ENCODE measurements around the gene PSEN1.

Gene PSEN1

GRCh38 chr14:73136387-73137225 is at the start of gene PSEN1:
Gene PSEN1, plus strand, starts transcription at chr14:73136507. Its CDS starts 11,513 bp downstream, at chr14:73148020.
- peak; percentile 93 for DNase-seq

GRCh38 chr14:73091044-73091443 is 45.3 kb upstream of the PSEN1 start:
- DNase-seq, result no peak

- DNase-seq, result no peak
Observed at GRCh38 chr14:73097421-73097820, 38.9 kb upstream of the PSEN1 start.

GRCh38 chr14:73100334-73100733 is 36.0 kb upstream of the PSEN1 start:
- DNase-seq, result no peak

- DNase-seq, result no peak
Observed at GRCh38 chr14:73102806-73103497, 33.4 kb upstream of the PSEN1 start.

GRCh38 chr14:73105050-73105449 is 31.3 kb upstream of the PSEN1 start:
- DNase-seq, result no peak

GRCh38 chr14:73105727-73106126 is 30.6 kb upstream of the PSEN1 start:
- DNase-seq, result no peak

GRCh38 chr14:73116079-73116665 is 20.1 kb upstream of the PSEN1 start:
- no peak for DNase-seq

GRCh38 chr14:73124180-73124894 is 12.0 kb upstream of the PSEN1 start:
- DNase-seq, result peak; percentile 46

GRCh38 chr14:73125169-73125588 is 11.1 kb upstream of the PSEN1 start:
- DNase-seq, result peak; percentile 62

- no peak for DNase-seq
Observed at GRCh38 chr14:73125746-73126145, 10.6 kb upstream of the PSEN1 start.

- no peak for DNase-seq
Observed at GRCh38 chr14:73133795-73134194, 2.5 kb upstream of the PSEN1 start.

GRCh38 chr14:73136085-73136386 is 271 bp upstream of the PSEN1 start:
- DNase-seq, result no peak

- DNase-seq, result no peak
Observed at GRCh38 chr14:73140811-73141323, 4.6 kb downstream of the PSEN1 start.

- DNase-seq, result no peak
Observed at GRCh38 chr14:73142216-73142615, 5.9 kb downstream of the PSEN1 start.

GRCh38 chr14:73143003-73143402 is 6.7 kb downstream of the PSEN1 start:
- no peak for DNase-seq

- DNase-seq, result no peak
Observed at GRCh38 chr14:73143617-73144016, 7.3 kb downstream of the PSEN1 start.

- DNase-seq, result no peak
Observed at GRCh38 chr14:73145371-73145770, 9.1 kb downstream of the PSEN1 start.

GRCh38 chr14:73146111-73146510 is 9.8 kb downstream of the PSEN1 start:
- no peak for DNase-seq

GRCh38 chr14:73149753-73150152 is 13.4 kb downstream of the PSEN1 start:
- no peak for DNase-seq

- DNase-seq, result no peak
Observed at GRCh38 chr14:73153272-73153671, 17.0 kb downstream of the PSEN1 start.

- no peak for DNase-seq
Observed at GRCh38 chr14:73162251-73162650, 25.9 kb downstream of the PSEN1 start.

- no peak for DNase-seq
Observed at GRCh38 chr14:73166399-73166798, 30.1 kb downstream of the PSEN1 start.
